Measurements from ENCODE around the gene TMPRSS5.

- TF ChIP-seq POLR2A (IDR thresholded peaks at IDR 0.05) (no peak), CTCF (IDR thresholded peaks at IDR 0.05) (no peak)
These were observed 46.8 kb upstream of the TMPRSS5 start for GRCh38 chr11:113752932-113753331.
